AG09319 (cell line): Measurements from ENCODE around the gene NCAPD2.

ENCODE experiments used
- DNase-seq: peaks from one replicate; pipeline ENCODE4 v3.0.0-alpha.2; 2010; ENCODE audit warnings: low read depth; ENCODE audit errors: extremely low read depth
- TF ChIP-seq, protein P1 (sequence below): IDR thresholded peaks from 2 replicates; pipeline ENCODE4 v1.5.1; 2011; ENCODE audit warnings: low read depth, mild to moderate bottlenecking, inconsistent platforms, low read length, moderate library complexity

NCAPD2 gene

DNA sequence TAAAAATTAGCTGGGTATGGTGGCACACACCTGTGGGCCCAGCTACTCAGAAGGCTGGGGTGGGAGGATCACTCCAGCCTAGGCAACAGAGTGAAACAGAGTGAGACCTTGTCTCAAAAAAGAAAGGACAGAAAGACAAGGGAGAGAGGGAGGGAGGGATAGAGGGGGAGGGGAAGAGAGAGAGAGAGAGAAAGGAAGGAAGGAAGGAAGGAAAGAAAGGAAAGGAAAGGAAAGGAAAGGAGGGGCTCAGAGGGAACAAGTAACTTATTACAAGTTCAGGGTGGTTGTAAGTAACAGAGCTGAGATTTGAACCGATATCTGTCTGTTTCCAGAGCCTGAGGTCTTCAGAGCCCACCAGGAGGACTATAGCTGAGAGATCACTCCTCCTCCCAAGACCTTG, 53.7 kb downstream of the NCAPD2 start:
- DNase-seq: no peak
- TF ChIP-seq, protein P1, sequence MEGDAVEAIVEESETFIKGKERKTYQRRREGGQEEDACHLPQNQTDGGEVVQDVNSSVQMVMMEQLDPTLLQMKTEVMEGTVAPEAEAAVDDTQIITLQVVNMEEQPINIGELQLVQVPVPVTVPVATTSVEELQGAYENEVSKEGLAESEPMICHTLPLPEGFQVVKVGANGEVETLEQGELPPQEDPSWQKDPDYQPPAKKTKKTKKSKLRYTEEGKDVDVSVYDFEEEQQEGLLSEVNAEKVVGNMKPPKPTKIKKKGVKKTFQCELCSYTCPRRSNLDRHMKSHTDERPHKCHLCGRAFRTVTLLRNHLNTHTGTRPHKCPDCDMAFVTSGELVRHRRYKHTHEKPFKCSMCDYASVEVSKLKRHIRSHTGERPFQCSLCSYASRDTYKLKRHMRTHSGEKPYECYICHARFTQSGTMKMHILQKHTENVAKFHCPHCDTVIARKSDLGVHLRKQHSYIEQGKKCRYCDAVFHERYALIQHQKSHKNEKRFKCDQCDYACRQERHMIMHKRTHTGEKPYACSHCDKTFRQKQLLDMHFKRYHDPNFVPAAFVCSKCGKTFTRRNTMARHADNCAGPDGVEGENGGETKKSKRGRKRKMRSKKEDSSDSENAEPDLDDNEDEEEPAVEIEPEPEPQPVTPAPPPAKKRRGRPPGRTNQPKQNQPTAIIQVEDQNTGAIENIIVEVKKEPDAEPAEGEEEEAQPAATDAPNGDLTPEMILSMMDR: no peak

DNA sequence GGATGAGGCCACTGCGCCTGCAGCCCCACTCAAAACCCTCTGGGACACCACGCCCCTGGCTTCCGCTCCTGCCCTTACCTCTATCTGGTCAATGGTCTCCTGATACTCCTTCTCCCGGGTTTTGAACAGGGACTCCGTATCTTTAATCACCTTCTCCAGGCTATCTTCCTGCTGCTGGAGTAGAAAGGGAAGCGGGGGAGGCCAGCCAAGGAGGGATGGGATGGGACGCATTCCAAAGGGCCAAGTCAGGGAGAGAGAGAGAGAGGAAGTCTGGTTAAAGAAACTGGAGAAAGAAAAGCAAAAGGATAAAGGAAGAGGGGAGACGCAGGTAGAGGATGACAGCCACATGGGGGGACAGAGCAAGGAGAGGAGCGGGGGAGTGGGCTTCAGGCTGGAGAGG, 54.1 kb downstream of the NCAPD2 start:
- no peak for DNase-seq
- TF ChIP-seq, protein P1: no peak

DNA sequence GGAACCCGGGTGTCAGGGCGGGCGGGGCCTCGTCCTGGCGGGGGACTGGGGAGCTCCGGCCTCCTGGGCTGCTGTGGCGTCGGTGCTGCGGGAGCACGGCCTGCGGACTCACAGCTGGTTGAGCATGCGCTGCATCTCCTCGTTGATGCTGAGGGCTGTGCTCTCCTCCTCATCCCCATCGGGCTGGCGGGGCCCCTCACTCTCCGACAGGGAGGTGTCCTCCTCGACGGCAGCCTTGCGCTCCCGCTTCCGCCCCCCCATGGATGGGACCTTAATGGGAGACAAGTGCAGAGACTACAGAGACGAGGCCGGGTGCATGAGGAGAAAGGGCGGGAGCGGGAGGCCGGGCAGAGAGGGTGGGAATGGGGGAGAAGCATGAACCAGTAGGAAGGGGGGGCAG, 54.7 kb downstream of the NCAPD2 start:
- DNase-seq: no peak
- TF ChIP-seq, protein P1: no peak

DNA sequence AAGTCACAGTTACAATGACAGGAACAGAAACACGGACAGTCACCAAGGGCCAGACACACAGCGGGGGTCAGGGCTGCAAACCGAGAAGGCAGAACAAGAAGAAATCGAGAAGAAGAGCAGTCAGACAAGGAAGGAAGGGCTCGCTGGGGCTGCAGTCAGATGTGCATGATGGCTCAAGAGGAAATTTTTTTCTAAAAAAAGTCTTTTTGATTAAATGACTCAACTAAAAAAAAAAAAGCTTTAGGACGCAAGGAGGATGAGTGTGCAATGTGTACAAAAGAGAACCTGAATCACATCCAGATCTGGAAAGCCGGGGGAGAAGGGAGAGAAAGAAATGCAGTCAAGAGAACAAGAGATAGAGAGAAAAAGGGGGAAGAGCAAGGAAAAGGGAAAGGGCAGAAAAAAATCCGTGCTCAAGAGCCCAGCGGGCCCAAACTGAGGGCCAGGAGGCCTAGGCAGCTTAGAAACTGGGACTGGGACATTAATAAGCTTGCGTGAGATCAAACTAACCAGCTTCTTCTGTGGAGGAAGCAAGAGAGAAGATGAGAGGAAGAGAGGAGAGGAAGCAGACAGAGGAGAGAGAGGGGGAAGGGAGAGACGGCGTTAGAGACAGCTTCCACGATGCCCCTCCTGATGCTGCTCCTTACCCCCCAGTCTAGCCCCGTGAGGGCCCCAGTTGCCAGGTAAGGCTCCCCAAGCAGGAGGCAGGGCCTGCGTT, 55.2 kb downstream of the NCAPD2 start:
- TF ChIP-seq, protein P1: no peak
- DNase-seq: no peak

DNA sequence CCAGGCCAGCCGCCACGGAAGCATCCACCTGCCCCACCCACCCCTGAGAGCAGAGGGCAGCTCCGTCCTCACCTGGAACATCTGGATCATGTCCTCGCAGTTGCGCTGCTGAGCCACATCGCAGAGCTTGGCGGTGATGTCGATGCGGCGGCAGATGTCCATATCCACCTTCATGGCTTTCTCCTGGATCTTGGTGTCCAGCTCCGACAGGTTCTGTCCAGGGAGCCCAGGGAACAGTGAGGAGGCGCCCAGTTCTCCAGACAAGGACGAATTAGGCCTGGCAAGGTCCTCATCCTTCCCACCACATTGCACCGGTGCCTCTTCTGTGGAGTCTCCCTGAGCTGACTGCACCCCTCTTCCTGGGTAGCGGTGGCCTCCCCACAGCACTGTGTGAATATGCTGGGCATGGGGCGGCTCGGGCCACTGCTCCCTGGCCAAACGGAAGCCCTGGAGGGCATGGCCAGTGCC, 55.8 kb downstream of the NCAPD2 start:
- no peak for DNase-seq
- TF ChIP-seq, protein P1: no peak

DNA sequence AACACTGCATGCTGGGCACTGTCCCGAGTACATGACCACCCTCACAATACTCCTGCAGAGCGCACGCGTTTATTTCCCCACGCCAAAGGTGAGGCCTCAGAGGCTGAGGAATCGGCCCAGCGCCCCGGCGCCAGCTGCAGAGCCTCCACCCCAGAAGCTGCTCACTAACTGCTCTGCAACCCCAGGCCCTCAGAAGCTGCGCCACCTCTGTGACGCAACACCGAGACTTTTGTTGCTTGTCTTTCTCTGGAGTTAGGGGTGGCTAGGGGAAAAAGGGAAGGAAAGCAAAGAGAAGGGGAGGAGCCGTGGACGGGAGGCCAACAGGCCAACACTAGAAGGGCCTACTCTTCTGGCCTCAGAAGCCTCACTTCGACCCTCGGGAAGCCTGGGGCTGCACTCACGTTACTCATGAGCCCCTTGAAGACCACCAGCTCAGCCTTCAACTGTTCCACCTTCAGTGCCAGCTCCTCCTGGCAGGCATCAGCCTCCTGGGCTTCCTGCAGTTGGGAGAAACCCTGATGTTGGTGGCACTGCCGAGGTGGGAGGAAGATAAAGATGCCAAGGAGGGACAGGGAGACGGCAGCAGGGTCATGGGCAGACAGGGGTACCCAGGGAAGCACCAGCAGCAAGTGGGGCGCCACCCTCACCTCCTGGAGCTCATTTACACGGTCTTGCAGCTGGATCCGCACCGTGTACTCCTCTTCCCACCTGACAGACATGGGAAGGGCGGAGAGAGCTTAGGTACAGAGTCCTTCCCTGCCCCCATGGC, 56.6 kb downstream of the NCAPD2 start:
- TF ChIP-seq, protein P1: no peak
- DNase-seq: no peak

DNA sequence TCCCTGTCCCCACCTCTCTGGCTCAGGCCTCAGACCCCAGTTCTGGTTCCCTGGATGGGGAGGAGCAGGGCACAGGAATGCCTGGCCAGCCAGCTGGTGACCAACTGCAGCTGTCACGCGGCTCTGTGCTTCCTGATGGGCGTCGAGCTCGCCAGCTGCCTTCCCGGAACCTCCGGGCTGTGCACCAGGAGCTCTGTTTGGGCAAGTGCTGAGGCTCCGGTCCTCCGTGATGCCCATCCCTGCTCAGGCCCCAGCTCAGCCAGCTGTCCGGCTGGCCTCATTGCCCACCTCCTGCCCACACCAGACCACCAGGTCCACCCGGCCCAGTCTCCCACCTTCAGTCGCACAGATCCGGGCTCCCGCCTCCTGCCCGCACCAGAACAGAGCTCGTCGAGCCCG, 57.2 kb downstream of the NCAPD2 start:
- no peak for DNase-seq
- TF ChIP-seq, protein P1: no peak
